Activated T-cell treated with anti-CD3 and anti-CD28 coated beads for 4 hours (primary cell): ENCODE measurements around the gene SMYD3.

Experiments used
- DNase-seq: peaks from one replicate; pipeline ENCODE4 v3.0.0-alpha.2; 2020

SMYD3 gene

DNA sequence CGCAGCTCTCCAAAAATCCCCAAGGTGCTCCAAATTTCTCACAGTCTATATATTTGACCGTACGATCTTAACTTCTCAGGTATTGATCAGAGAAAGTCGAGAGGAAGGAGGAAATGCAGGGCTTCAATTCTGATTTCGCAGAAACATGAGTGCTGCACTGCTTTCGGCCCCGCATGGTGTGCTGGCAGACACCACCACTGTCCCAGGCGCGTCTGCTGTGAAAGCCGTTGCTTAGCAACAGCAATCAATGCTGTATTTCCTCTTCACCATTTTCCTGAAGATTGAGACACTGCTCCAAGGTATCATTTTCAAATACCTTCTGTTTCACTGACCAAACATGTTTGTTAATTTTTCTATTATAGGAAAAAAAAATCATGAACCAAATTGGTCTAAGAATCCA, 296.3 kb downstream of the SMYD3 start:
- no peak for DNase-seq

DNA sequence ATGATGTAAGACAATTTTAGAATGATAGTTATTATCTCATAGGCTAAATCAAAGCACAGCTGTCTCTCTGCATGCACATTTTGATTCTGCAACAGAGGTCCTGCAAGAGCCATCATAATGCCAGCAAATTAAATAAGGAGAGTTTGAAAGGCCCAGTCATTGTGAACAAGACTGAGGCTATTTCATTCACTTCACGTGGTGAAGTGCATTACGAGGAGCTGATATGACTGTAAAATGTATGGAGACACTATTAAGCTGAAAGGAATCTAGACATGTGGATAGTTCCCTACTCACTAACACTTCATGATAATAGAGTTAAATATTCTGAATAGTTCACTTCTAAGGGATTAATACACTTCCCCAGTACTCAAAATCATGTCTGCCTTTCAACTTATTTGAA, 299.0 kb downstream of the SMYD3 start:
- DNase-seq, result no peak

DNA sequence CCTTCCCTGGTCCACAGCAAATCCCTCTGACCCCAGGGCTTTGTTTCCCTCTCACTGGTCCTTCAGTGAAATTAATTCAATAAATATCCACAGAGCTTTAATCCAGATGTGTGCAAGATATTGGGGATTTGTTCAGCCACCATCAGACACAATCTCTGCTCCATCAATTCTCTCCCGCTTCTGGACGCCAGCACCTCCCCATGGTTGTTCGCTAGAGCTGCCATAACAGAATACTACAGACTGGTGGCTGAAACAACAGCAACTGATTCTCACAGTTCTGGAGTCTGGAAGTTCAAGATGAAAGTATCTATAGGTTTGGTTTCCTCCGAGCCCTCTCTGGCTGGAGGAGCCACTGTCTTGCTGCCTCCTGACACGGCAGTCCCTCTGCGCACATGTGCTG, 303.9 kb downstream of the SMYD3 start:
- DNase-seq, result no peak

DNA sequence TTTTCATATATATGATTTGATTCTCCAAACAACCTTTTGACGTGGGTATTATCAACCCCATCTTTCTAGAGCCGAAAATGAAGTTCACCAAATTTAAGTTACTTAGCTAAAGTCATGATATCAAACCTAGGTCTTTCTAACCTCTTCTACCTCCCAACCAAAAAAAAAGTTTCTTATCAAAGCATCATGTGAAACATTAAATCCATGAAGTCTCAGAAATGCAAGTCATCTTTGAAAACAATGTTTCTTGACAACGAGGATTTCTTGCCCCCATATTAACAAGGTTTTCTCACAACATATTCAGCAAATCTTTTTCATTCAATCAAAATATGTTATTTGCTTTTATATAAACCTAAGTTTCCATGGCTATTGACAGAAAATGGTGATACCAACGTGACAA, 306.3 kb downstream of the SMYD3 start:
- DNase-seq, result no peak

DNA sequence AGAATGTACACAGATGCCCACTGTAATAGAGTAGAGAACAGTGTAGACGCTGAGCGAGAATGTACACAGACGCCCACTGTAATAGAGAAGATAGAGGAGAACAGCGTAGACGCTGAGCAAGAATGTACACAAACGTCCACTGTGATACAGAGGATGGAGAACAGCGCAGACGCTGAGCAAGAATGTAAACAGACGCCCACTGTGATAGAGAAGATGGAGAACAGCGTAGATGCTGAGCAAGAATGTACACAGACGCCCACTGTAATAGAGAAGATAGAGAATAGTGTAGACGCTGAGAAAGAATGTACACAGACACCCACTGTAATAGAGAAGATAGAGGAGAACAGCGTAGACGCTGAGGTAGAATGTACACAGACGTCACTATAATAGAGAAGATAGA, 306.9 kb downstream of the SMYD3 start:
- no peak for DNase-seq

DNA sequence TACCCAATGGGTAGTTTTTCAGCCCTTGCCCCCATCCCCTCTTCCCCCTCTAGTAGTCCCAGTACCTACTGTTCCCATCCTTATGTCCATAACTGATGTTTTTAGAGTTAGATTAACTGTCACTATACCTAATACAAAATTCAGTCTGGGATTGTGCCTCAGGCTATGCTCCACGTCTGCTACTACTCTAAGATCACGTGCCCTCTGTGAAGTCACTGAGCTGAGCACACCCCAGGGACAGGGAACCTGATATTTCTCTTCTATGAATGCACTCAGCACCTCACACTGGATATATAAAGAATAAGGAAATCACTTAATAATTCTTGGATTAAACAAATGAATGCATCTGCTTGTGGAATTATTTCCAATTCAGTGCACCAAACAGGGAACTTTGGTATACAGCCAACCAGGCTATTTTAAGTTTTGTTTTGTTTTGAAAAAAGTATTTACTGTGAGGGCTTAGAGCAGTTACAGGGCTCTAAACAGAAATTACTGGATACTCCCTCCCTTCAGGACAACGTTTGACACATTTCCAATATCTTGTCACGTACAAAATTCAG, 307.9 kb downstream of the SMYD3 start:
- no peak for DNase-seq

DNA sequence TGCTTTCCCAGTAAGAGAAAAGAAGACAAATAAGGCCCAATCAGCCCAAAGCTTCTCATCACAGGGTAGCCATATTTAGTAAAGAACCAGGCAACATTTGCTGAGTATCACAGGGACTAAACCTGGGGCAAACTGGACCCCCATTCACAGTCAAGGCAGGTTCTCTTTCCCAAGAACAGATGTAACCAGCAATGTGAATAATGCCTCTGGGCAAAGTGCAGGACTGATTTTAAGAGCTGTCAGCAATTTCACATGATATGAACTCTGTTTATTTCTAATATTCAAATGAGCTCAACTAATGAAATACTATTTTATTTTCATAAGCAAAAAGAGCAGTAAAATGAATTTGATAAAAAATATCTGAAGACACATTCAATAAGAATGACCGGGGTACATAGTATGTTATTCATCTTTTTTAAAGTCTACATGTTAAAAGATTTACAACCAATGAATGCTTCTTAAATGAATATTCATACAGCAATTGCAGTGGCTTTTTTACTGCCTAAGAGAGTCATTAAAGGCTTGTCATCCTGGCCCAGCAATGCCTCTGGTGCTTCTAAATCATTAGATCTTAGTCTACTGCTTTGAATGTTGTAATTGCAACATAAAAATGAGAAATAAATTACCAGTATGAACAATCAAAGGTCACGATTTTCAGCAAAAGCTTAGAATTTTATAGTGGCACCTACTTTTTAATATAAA, 308.8 kb downstream of the SMYD3 start:
- no peak for DNase-seq

DNA sequence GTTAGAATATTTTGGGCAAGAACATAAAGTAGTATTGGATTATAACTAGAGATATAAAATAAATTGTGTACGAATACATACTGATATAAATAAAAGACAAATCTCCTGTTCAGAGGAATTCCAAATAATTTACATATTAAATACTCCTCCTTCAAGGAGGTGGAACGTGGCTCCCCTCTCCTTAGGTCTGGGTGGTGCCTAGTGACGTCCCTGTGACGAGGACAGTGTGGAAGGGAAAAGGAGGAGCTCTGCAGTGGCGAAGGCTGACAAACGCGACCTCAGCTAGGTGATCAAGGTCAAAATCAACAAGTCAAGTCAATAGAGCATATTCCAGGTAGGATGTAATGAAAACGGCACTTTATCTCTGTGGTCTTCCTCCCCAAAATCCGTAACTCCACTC, 310.0 kb downstream of the SMYD3 start:
- DNase-seq, result no peak

DNA sequence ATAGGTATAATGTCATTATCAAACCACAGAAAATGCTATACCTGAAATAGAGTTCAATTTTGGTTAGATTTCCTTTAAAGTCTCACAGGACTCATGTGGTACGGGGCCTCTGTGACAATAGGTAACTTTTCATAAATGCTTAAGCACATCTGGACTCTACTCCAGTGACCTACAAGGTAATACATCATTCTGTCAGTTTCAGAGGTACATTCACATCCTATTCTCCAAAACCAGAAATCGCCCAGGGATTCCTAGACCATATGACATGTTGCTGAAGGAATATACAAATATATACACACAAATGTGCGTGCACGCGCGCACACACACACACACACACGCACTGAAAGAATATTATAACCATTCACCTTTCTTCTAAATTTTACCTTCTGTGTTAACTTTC, 311.8 kb downstream of the SMYD3 start:
- DNase-seq, result no peak

DNA sequence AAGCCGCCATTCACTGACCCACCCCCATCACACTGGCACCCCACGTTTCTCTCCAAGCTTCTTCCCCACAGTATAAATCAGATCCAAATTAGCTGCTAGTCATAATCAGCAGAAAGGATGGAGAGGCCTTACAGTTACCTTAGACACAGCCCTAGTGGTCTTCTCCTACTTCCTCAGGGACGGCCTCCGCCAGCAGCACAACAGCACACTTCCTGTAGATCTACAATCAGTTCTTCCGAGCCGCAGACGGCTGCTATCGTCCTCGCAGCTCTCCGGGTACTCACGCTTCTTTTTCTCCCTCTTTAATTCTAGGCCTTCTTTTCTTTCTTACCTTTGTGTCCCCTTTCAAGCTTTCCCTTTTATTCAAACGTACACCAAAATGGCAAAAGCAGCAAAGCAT, 313.5 kb downstream of the SMYD3 start:
- no peak for DNase-seq

DNA sequence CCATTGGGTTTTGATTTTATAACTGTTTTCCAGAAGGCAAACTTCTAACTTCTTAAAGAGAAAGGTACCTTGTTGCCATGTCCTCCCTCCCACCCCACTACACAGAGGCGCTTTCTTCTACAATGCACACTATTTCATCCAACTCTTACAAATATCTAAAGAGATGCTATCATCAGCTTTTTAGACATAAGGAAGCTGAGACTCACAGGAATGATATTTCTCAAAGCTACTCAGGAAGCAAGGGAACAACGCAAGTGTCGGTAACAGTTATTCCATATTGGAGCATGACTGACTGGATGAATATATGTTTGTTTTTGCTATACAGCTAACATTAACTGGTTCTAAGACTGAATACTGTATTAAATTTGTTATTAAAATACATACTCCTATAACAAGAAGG, 318.0 kb downstream of the SMYD3 start:
- no peak for DNase-seq

DNA sequence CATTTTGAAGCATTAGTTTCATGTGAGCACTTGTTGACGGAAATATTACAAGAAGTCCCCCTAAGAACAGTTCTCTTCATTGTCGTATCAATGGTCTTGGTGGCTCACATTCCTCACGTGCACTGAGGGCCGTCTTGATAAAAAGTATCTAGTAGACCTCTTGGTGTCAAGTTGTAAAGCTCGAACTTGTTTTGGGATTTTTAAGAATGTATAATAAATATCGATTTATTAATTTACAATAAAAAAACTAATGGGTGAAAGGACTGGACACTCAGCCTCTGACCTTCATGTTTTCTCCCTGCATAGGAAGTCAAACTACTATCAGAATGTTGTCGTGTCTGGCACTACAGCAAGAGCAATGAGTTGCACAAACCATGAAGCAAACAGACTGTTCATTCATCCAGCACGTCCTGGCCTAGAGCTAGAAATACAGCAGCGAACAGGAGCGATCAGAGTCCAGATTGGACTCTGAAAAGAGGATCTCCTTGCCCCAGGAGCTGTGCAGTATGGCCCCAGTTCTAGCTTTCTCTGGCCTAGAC, 319.2 kb downstream of the SMYD3 start:
- no peak for DNase-seq

DNA sequence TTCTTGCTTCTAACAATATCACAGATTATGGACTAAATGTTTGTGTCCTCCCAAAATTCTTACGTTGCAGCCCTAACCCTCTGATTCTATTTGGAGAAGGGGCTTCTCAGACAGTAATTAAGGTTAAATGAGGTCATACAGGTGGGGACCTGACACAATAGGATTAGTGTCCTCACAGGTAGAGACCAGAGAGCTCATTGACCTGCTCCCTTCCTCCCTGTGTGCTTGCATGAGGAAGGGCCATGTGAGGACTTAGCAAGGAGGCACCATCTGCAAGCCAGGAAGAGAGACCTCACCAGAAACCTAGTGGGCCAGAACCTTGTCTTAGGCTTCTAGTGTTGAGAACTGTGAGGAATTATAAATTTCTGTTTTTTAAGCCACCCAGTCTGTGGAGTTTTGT, 322.6 kb downstream of the SMYD3 start:
- DNase-seq, result no peak

DNA sequence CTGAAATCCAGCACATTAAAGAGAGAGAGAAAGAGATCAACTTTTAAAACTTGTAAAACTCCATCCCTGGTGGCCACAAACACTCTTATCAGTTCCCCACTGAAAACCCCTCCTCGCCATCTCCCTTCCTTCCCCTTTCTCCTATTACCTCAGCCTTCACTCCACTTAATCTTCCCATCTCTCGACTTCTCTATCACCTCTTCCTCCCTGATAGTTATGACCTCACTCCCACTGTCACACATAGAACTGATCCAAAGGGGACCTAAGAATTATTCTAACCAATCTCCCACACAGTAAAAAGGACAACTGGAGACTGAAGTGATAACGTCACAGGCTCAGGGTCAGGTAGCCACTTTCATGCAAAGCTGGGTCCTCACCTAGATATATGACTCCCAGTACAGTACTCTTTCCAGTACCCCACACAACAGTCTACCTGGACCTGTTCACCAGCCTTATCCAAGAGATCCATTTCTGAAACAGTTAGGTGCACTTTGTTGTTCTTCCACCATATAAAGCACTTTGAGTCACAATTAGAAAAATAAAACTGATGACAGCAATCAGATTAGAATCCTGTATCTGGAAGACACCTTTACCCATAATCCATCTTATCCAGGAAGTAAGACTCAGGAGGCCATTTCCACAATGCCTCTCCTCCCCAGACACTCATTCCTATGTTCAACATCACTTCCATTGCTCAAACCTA, 324.8 kb downstream of the SMYD3 start:
- DNase-seq, result no peak

DNA sequence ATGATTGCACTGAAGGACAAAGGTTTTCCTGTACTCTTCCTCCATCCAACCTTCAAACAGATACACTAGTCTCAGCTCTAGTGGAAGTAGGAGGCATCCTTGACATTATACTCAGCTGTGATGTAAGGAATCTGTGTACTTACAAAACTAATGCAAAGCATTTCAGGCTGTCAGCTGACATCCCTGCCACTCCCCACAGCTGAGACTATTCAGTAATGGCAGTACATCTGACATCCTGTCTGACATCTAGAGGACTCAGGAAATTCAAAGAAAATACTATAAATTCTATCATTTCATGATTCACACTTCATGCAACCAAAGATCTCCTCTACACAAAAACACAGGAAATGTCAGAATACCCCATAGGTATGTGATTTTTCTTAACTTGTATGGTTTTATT, 325.8 kb downstream of the SMYD3 start:
- DNase-seq, result no peak

DNA sequence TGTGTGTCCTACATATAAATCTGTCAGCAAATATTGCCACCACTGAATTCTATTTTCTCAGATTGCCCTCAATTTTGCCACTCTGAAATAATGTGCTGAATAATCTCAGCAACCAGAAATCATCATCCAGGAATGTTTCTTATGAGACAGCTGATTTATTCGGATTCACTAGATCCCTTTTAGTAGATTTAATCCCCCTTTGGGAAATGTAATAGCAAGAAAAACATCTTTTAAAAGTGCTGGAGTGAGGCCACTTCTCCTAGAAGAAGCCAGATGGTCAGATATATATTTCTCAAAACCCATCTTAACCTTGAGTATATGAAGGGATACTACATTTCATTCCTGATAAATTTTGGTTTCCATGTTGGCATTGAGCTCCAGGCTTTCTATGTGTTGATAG, 327.7 kb downstream of the SMYD3 start:
- DNase-seq, result no peak

DNA sequence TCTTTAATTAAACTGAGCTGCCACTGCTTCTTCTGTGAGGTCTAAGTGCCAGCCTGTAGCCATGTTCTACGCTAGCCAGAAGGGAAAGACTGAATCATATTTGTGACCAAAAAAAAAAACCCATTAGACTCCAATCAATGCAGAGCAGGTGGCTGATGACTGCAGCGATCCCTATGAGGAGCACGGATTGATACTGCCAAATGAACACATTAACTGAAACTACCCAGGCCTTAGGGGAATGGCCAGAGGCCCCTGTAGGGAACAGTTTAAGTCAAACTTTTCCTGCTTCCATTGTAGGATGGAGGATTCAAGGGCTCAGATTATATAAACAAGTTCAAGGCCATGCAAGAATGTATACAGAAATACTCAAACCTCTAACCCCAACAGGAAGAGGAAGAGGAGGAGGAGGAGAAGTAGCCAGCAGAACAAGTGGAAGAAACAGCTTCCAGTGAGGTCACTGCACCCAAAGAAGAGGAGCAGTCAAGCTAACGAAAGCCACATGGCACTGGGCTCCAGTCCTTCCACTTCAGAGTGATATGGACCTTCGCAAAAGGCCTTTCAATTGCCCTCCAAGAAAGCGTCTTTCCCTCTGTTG, 328.3 kb downstream of the SMYD3 start:
- no peak for DNase-seq

DNA sequence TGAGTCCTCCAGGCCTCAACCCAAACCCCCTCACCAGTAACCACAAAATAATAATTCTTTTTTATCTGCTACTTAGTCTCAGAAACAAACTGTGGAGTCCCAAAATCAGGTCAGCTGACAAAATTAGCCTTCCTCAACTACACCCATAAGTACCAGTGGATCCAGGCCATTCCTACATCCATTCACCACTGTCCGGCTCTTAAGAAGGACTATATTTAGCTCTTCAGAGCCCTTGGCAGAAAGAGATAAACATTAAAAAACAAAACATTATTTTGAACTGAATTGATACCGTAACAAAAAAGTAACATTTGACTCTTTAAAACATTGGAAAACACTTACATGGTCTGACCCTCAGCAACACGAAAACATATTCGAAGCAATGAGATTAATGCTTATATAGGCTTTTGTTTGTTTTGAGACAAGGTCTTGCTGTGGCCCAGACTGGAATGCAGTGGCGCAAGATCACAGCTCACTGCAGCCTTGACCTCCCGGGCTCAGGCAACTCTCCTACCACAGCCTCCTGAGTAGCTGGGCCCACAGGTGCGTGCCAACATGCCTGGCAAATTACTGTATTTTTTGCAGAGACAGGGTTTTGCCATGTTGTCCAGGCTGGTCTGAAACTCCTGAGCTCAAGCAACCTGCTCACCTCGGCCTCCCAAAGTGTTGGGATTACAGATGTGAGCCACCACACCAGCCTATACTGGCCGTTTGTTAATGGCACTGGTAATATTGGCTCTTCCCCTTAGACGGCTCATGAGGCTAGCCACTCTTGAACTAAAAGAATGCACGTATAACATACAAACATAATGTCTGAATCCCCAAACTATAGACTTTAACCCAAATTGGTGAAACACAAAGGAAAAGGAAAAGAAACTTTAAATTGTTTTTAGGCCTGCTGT, 330.7 kb downstream of the SMYD3 start:
- no peak for DNase-seq

DNA sequence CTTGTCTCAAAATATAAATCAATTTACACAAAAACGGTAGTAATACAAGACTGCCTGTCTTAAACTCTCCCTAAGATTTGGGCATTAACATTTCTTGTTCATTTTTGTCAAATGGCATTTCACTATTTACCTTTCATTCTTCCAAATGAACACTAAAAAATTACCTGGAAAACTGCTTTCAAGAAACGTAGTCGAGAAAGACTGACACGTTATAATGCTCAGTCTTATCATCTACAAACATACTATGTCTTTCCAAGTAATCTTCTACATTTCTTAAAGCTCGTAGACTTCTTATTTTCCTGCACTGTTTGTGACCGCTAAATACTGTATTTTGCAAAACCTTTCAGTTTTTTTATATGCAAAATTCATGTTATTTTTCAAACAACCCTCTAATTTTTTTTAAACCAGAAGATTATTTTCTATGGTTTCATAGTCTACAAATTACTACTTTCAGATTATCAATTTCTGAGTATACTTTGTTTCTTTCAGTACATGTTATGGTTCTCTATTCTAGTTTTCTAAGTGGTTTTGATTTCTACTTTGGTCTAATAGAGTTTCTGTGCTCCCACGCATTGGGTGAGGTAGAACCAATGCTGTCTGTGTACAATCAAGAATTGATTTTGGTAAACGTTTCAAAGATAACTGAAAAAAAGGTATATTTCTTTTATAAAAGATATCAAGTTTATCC, 336.4 kb downstream of the SMYD3 start:
- no peak for DNase-seq

DNA sequence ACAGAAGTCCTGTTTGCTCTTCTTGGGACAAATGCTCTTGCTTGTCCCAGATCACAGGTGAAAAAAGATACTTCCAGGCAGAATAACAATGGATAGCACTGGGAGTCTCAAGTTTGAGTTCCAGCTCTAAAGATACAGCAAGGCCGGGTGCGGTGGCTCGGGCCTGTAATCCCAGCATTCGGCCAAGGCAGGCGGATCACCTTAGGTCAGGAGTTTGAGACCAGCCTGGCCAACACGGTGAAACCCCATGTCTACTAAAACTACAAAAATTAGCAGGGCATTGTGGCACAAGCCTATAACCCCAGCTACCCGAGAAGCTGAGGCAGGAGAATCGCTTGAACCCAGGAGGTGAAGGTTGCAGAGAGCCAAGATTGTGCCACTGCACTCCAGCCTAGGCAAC, 337.6 kb downstream of the SMYD3 start:
- no peak for DNase-seq

DNA sequence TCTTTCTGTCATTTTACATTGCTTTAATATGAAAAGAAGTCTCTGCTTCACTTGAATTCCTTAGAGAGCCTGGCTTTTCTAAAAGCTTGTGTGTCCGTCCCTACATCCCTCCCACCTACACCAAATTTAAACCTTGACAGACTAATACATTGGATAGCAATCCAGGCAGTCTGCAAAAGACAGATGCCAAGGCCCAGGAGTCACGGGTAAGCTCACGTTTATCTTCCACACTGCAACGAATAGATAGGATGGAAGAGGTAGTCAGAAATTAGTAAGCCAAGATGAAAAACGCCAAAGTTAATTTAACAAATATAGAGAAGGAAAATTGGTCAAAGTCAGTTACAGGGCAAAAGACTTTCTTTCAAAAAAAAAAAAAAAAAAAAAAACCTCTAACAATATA, 338.1 kb downstream of the SMYD3 start:
- DNase-seq, result no peak

DNA sequence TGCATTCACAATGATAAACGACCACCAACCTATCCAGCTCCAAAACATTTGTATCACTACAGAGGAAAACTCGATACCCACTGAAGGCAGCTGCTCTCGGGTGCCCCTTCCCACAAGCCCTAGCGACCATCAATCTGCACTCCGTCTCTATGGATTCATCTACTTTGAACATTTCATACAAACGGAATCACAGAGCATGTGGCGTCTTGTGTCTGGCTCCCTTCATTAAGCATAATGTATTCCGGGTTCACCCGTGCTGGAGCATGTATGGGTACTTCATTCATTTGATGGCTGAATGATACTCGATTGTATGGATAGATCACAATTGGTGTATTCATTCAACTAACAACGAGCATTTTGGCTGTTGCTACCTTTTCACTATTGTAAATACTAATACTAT, 340.2 kb downstream of the SMYD3 start:
- no peak for DNase-seq
